Measurements from ENCODE around the gene PPP1R12A.

The PPP1R12A gene

GRCh38 chr12:79766705-79767464 lies 168.0 kb downstream of the PPP1R12A start:
- DNase-seq (no peak), ATAC-seq (no peak)

- ATAC-seq (no peak), DNase-seq (no peak)
These were observed 169.7 kb downstream of the PPP1R12A start for GRCh38 chr12:79765157-79765556.

- ATAC-seq (no peak), DNase-seq (no peak)
These were observed 170.3 kb downstream of the PPP1R12A start for GRCh38 chr12:79764641-79765040.

DNA sequence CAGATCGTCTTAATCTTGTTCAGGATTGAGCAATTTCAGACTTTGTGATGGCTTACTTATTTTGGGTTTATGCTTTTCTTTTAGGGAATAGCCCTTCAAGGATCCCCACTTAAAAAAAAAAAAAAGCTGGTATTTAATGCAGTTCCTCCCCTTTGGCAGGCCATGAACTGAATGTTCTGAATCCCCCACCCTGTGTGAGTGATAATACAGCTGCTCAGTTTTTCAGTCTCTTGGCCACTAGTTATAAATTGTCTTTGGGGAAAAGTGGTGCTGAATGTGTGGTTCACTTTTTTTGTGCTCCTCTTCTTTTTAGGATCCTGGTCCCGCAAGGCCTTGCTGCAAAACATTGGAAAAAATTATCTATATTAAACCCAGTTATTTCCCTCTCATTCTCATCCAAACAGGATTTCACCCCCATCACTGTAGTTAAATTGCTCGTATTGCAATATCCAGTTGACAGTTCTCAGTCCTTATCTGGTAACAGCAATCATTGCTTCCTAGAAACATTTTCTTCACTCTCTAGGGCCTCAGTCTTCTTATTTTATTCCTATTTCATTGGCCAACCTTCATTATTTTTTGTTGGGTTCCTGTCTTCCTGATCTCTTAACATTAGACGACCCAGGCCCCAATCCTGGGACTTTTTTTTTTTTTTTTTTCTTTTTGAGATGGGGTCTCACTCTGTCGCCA lies 171.0 kb downstream of the PPP1R12A start:
- ATAC-seq (no peak), DNase-seq (no peak)

DNA sequence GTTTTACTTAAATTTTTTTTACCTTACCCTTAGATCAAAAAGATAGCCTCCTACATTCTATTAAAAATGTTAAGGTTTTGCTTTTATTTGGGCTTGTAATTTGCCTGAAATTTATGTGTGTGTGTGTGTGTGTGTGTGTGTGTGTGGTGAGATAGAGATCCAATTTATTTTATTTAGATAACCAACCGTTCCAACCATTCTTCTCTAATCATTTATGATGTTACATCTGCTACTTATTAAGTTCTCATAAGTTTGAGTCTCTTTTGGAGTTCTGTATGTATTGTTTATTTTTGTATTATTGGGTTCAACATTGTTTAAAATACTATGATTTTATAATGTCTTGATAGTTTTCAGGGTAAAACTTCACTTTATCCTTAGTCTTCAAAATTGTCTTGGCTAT lies 173.6 kb downstream of the PPP1R12A start:
- DNase-seq, result no peak
- no peak for ATAC-seq

DNA sequence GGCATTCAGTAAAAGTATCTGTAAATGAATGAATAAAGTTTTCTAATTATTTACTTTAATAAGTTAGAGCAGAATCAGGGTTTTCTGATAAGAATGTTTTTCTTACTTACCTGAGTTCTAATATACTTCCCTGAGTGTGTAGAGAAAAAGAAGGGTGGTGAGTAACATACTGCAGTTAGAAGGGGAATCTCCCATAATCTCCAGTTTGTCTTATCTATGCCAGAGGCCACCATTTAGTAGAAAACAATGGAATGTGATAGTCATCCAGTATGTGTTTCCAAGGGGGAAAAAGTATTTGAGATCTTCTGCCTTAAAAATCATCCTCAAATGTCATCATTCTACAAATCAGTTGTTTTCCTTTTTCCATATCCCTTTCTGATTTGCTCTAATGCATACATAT lies 187.6 kb downstream of the PPP1R12A start:
- ATAC-seq (no peak), DNase-seq (no peak)

GRCh38 chr12:79737875-79738718 lies 196.8 kb downstream of the PPP1R12A start:
- ATAC-seq (no peak), DNase-seq (peak; percentile 13)

DNA sequence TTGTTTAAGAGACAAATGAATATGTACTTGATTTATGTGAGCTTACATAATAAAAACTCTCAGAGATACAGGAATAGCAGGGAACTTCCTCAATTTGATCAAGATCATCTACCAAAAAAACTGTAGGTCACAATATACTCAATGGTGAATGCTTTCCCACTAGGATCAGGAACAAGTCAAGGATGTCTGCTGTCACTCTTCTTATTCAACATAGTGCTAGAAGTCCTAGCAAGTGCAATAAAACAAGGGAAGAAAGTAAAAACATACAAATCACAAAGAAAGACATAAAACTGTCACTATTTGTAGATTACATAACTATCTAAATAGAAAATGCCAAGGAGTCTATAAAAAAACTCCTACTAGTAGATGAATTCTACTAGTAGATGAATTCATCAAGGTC lies 202.3 kb downstream of the PPP1R12A start:
- DNase-seq (no peak), ATAC-seq (no peak)

GRCh38 chr12:79725987-79726386 lies 208.9 kb downstream of the PPP1R12A start:
- no peak for DNase-seq
- no peak for ATAC-seq

All from stimulated activated naive CD8-positive, alpha-beta T cell treated with anti-CD3 and anti-CD28 coated beads, Interleukin-15, Interleukin-2, amounts not matched to agents 100 U/mL and 50 U/mL, for 24 hours (primary cell).